GM20431 (cell line): ENCODE measurements around the gene TMC4.
"Not testable (repeated sequence)": the region's sequence is repeated elsewhere in the genome, so short reads cannot be mapped to it uniquely, and the experiment has no call there.

Source experiments
- in situ Hi-C: fragments of 300-500 bp; cut with MseI, MboI; formaldehyde crosslinking; loops from one replicate; pipeline ENCODE4 v1.15.0; 2020; ENCODE audit warnings: low sequenced_read_pairs; ENCODE audit not compliant: unreplicated experiment

The TMC4 gene

GRCh38 chr19:54172471-54173358 is at the start of gene TMC4:
Gene TMC4 (minus strand): TSS chr19:54173160. CDS start chr19:54173117, 43 bp downstream.
- in situ Hi-C loops, result no loop called here

- in situ Hi-C loops, result not testable (repeated sequence)
Observed at GRCh38 chr19:54221947-54222346, 49.0 kb upstream of the TMC4 start.

GRCh38 chr19:54219702-54220101 is 46.7 kb upstream of the TMC4 start:
- in situ Hi-C loops, result not testable (repeated sequence)

GRCh38 chr19:54218960-54219661 is 46.2 kb upstream of the TMC4 start:
- in situ Hi-C loops, result no loop called here

GRCh38 chr19:54218259-54218658 is 45.3 kb upstream of the TMC4 start:
- in situ Hi-C loops, result no loop called here

- in situ Hi-C loops, result not testable (repeated sequence)
Observed at GRCh38 chr19:54217517-54218247, 44.7 kb upstream of the TMC4 start.

- in situ Hi-C loops, result no loop called here
Observed at GRCh38 chr19:54216869-54217268, 43.9 kb upstream of the TMC4 start.

GRCh38 chr19:54214734-54215133 is 41.8 kb upstream of the TMC4 start:
- in situ Hi-C loops, result not testable (repeated sequence)

- in situ Hi-C loops, result not testable (repeated sequence)
Observed at GRCh38 chr19:54214217-54214616, 41.3 kb upstream of the TMC4 start.

GRCh38 chr19:54211235-54211634 is 38.3 kb upstream of the TMC4 start:
- in situ Hi-C loops, result no loop called here

GRCh38 chr19:54209811-54210494 is 37.0 kb upstream of the TMC4 start:
- in situ Hi-C loops, result no loop called here

GRCh38 chr19:54209058-54209810 is 36.3 kb upstream of the TMC4 start:
- in situ Hi-C loops, result no loop called here

GRCh38 chr19:54208784-54209057 is 35.8 kb upstream of the TMC4 start:
- in situ Hi-C loops, result no loop called here

GRCh38 chr19:54207983-54208783 is 35.2 kb upstream of the TMC4 start:
- in situ Hi-C loops, result no loop called here

GRCh38 chr19:54207676-54207982 is 34.7 kb upstream of the TMC4 start:
- in situ Hi-C loops, result no loop called here

GRCh38 chr19:54207193-54207592 is 34.2 kb upstream of the TMC4 start:
- in situ Hi-C loops, result not testable (repeated sequence)

GRCh38 chr19:54206831-54207177 is 33.8 kb upstream of the TMC4 start:
- in situ Hi-C loops, result no loop called here

- in situ Hi-C loops, result no loop called here
Observed at GRCh38 chr19:54206030-54206830, 33.3 kb upstream of the TMC4 start.
